ENCODE data around the gene KCNJ6.

KCNJ6 gene

DNA sequence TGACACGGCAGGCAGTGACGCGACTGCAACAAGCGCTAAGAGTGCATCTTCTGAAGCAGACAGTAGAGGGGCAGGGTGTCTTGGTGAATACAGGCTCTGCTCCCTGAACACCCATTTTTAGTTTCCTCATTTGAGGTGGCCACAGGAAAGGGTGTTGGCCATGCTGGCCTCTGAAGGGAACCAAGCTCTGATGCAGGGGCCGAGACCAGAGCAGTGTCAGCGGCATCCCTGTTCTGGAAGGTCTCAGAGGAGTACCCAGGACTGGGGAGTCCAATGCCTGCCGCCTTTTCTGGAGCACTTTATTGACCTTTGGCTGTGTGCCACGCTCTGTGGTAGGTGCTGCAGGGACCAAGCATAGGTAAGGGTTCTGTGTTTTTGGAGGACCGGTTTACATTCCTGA, 100.4 kb downstream of the KCNJ6 start:
- DNase-seq: no peak

DNA sequence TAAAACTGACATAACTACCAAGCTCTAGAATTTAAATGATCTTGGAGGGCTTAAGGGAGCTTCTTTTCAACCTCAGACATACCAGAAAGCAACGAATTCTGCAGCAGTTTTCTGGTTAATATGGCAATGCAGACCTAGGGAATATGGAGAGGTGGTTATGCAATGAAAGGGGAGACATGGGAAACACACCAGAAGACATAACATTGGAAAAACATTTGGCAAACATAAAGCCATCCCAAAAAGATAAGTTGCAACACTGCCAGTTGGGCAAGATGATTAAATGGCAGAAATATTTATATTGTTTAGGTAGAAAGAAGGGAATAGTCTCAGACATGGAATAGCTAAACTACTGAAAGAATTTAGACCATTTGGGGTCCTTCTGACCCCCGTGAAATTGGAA, 104.5 kb downstream of the KCNJ6 start:
- no peak for DNase-seq

DNA sequence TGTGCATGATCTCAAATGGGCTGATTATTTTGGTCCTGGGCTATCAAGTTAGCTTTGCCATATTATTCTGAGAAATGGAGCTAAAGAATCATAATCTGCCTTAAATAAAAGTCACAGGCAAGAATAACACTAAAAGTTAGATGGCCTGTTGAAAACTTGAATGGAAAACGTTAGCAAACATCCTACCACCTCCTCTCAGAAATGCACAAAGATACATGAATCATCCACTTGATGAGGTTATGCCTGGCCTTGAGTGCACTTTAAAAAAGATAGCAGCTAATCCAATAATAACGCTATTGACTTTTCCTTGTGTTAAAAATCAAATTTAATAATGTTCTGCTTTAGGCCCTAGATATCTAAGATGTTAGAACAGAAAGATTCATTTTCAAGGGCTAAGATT, 108.0 kb downstream of the KCNJ6 start:
- no peak for DNase-seq

DNA sequence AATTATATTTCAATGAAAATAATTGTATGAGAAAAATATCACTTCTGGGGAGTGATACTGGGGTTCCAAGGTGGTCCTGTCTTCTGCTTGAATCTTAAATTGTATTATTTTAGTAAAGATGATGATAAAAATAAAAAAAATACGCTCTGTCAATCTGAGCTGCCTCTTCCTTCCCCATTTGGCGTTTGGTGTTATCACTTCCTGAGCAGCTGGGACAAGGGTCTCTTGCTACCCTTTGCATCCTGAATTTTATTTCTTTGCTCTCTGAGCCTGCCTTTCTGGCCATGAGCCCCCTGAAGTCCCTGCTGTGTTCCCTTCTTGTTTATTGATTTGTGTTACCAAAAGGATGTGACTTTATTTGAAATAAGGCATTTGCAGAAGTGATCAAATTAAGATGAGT, 111.0 kb downstream of the KCNJ6 start:
- no peak for DNase-seq

DNA sequence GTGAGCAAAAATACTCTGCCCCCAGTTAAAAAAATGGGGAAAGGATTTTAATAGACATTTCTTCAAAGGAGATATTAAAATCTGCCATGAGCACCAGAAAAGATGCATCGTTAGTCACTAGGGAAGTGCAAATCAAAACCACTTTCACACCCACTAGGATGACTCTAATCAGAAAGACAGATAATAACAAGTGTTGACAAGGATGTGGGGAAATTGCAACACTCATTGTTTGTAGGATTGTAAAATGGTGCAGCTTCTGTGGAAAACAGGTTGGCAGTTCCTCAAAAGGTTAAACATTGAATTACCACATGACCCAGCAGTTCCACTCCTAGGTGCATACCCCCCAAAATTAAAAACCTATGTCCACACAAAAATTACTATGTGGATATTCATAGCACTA, 112.3 kb downstream of the KCNJ6 start:
- no peak for DNase-seq

DNA sequence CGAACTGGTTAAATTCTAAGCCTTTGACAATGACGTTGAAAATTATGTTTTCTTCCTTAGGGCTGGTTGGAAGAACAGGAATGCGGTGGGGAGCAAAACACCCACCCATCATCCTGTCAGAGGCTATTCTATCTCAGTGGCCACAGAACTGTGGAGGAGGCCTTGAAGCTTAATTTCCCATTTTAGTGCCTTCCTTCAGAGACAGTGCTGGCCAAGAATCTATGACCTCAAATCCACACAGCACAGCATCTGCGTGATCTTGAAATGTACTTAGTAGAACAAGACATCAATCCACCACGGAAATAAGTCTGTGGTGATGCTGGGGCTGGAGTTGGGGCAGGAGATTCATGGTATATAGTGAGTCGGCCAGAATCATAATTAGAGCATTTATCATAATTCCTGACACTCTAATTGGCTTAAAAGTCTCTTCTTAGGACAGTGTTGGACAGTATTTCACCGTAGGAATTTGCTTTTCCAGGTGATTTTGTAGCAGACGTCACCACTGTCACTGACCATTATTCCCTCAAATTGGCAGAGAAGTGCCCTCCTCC, 113.1 kb downstream of the KCNJ6 start:
- DNase-seq: no peak

DNA sequence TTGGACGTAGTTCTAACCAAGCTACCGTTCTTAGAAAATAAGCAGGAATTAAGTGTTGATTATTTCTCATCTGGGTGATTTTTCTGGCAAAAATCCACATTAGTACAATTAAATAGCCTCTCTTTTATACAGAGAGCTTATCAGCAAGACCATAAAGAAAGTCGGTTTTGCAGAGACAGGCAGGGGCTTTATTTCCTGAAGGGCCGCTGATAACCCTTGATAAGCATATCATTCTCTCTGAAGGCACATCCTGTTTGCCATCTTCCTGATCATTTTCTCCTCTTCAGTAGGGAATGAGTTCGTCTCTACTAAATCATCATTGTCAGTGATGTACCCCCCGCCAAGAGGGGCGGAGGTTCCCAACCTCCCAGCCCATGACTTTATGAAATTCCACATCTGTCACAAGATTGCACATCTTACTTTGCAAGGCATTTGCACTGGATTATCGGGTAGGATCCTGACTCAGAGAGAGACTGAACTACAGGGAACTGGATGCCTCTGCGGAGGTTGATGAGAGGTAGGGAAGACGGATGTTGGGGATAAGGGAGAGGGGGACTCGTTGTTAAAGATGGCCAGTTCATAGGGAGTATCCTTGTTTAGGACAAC, 115.7 kb downstream of the KCNJ6 start:
- DNase-seq: peak; percentile 86

DNA sequence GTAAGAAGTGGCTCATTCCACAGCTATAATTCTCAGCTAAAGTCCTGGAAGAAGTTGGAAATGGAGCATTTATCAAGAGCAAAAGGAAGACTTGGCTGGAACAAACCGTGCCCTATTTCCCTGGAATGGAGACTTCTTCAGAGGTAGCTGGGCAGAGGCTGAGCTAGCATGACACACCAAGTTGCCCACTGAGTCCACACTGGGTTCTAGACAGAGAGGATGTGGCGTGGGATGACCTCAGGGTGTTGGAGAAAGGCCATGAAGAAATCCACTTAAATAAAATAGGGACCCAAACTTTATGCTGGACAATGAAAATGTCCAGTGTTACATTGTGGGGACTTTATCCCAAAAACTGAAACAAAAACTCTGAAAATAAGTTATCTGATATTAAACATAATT, 116.2 kb downstream of the KCNJ6 start:
- no peak for DNase-seq

DNA sequence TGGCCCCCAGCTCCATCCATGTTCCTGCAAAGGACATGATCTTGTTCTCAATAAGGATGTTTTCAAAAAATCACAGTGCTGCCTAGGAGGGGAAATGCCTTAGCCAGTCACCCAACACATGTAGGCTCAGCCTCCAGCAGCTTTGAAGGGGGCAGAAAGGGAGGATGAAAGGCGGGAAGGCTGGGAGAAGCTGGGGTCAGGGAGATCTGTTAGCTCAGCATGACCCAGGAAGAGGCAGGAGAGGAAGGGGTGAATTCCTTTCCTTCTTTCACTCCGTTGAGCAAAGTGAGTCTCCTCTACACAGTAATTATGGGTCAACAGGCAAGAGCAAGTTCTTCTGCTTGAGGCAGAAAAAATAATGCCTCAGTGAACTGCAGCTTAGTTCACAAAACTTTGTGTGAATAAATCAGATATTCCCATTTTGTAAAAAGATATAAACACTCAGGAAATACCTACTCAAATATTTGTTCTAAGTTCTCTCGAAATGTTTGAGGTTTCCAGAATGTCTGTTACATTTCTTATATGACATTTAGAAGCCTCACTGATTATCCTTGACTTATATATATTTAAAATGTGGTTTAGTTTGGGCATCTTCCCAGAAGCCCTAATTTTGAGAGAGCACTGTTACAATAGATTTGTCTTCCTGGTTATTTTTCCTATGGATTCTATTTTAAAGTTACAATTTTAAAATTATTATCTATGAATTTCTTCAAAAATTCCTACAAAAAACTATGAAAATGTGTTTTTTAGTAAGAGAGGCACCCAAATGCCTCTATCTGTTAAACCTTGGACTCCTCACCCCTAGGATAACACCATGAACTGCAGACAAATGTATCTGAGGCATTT, 116.8 kb downstream of the KCNJ6 start:
- peak; percentile 65 for DNase-seq

DNA sequence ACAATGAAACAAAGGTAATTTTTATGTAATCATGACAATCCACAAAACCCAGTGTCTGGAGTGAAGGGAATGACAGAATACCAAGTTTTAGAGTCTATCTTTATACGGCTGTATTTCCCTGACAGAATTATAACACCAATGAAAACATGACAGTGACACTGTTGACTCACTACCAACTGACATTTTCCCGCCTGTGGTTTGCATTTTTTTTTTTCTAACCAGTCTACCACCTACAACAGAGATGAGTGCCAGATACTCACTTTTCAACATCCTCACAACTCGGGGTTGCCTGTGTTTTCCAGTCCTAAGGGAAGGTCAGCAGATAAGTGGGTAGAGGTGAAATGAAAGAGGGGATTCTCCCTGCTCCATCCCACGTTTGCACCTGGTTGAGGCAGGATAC, 118.9 kb downstream of the KCNJ6 start:
- no peak for DNase-seq

DNA sequence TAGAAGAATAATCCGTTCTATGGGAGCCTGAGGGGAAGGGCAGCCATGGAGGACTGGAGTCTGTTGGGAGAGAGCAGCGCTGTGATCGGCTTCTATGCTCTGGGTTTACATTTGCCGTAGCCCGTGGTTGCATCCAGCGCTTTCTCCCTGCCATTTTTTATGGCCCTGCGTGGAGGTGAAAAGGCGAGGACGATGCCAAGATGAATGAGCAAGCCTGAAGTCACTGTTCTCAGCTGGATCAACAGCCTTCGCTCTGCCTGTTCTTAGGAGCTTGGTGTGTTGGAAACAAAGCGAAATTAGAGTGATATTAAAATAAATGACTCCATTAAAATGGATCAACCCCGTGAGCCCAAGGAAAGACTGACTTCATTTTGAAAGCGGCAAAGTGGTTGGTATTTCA, 120.2 kb downstream of the KCNJ6 start:
- DNase-seq: no peak

DNA sequence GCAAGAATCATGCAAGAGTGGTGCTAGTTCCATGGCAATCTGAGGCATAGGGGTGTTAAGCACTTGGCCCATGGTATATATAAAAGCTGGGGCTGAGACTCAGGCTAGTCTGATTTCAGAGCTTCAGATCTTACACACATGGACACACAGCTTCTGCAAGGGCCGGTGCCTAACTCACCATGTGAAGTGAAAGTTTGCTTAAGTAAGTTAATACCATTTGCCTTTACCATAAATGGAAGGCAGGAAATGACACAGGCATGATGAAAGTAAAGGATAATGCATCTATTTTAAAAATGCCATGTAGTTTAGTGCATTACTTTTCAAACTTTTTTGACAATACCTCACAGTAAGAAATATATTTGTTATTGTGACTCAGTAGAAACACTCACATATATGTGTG, 122.6 kb downstream of the KCNJ6 start:
- DNase-seq: peak; percentile 70

DNA sequence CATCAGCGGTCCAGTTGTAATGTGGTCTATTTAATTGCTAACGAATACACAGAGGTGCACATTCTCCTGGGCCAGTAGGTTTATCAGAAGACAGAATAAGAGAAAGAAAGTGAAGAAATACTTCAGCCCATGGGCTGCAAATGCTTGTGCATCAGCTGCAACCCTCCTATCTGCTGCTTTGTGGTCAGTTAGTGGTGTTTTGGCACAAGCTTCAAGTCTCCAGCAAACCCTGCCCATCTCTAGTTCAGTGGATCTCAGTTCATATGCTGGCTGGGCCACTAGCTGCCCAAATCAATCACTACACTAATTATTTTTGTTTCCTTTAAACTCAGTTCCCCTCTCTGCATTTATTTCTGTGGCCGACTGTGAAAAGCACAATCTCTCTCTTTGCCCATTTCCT, 124.2 kb downstream of the KCNJ6 start:
- peak; percentile 16 for DNase-seq

DNA sequence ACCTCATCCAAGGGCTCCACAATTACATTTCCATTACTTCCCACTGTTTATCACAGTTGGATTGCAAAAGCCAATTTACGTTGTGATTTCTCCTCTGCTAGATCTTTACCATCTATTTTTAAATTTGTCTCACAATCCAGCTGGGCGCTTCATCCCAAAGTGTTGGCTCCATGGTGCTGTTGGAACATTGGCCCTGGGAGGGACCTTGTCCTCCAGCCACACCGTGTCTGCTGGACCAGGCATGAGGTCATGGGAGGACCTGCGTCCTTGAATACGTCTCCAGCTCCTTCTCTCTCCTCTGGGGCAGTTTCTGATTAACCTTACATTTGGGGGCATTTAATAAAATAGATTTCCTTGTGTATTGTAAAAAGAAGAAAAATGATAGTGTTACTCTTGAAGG, 125.4 kb downstream of the KCNJ6 start:
- DNase-seq: no peak

DNA sequence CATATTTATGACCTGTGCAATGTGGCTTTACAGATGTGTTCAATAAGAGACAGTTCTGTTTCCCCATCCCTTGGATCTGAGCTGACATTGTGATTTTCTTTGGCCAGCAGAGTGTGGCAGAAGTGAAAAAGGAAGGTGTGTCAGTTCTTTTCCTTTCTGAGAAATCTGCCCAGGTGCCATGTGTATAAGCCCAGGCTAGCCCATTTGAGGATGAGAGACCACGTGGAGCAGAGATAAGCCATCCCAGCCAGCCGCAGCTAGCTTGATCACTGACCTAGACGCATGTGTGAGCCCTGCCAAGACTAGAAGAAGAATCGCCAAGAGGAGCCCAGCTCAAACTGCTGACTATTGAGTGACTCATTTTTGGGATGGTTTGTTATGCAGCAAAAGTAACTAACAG, 127.8 kb downstream of the KCNJ6 start:
- no peak for DNase-seq

DNA sequence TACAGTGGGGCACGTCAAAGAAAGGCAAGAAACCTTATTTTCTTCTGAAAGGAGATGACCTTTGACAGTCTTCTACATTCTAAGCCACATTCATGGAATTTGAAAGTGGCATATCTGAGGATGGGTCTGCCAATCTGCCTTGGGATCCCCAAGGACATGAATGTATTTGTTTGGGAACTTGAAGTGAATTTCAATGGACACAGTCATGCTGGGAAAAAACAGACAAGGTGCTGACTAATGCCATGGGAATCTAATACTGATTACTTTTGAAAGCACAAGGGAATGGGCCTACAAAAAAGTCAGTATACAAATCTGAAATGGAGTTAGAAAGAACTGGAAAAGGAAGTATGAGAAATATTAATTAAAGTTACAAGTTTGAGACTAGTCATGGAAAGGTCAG, 128.8 kb downstream of the KCNJ6 start:
- peak; percentile 96 for DNase-seq

DNA sequence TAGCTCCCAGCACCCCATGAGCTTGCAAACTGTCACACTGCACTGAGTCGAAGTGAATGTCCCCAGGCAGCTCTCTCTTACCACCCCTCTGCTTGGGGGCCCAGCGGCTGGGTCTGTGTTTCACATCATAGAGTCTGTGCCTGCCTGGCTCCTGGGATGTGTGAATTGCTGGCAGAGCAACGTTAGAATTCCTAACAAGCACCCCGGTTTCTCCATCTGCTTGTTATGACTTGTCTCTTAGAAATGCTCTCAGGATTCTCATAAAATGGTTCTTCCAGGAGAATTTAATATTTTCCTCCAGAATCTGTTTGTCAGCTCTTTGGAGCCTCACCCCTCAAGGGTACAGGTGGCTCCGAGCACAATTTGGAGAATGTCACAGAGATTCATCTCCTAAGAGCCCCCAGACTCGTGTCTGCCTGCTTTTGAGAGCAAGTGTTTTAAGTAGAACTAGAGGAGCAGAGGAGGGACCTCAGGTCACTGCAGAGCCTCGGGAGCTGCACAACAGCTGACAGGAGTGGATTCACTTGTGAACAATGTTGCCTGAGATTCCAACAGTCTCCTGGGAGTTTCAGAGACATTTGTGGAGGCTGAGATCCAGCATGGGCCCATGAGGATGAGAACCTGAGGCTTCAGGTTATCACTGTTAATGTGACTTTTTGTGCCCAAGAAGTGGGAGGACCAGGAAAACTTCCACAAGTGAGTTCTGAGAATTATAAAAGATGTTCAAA, 131.5 kb downstream of the KCNJ6 start:
- DNase-seq: peak; percentile 63

DNA sequence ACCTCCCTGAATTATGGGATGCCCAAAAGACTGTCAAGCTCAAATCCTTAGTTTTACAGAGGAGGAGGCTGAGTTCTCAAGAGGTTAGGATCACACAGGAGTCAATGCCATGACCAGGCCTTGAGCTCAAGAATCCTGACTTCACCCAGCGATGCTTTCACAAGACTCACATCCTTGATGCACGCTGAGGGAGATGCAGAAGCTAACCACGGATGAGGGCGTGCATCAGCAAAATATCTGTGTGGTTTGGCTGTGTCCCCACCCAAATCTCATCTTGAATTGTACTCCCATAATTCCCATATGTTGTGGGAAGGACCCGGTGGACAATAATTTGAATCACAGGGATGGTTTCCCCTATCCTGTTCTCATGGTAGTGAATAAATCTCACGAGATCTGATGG, 133.2 kb downstream of the KCNJ6 start:
- DNase-seq: peak; percentile 77

DNA sequence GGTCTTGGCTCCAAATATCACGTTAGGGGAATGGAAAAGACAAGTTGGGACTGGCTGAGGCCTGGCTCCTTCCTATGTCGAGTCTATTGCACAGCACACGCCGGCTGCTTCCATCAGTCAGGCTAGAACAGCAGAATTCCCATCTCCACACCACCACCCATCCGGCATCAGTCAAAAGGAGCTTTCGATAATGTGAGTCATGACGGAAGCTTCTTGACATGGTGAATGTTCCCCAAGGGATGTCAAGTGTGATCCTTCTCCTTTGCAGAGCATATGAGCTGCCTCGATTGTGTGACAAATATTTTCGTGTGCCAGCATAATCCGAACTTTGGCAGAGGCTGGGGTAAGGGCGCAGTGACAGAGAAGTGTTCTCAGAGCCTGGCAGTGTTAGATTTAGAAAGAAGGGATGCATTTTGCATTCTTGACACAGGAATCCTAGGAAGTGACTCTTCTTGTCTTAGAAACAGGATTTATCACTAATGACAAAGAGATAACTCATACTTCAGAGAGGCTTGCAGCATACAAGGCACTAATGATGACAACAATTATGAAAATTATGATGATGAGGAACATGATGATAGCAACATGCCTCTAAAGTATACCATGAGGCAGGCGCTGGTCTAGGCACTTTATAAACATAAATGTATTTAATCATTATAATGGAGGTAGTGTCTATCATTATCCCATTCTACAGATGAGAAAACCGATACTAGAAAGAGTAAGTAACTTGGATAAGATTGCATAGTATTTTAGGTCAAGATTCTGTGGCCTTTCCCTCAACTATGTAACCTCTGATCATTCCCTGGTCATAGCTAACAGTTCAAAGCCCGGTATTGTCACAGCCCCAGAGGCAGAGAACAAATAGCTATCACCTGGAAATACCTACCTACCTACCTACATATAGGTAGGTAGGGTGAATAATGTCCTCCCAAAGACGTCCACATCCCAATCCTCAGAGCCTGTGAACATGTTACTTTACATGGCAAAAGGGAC, 135.0 kb downstream of the KCNJ6 start:
- DNase-seq: no peak

DNA sequence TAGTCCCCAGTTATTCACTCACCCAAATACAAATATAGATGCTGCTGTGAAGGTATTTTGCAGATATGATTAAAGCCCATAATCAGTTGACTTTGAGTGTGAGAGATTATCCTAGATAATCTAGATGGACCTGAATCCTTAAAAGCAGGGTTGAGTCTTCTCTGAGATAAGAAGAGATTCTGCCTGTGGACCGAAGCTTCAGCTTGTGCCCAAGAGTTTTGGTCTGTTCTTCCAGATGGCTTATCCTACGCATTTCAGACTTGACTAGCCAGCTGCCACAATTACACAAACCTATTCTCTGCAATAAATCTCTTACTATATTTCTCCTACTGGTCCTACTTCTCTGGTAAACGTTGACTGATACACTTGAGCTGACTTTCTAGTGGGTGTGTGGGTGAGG, 145.1 kb downstream of the KCNJ6 start:
- no peak for DNase-seq

DNA sequence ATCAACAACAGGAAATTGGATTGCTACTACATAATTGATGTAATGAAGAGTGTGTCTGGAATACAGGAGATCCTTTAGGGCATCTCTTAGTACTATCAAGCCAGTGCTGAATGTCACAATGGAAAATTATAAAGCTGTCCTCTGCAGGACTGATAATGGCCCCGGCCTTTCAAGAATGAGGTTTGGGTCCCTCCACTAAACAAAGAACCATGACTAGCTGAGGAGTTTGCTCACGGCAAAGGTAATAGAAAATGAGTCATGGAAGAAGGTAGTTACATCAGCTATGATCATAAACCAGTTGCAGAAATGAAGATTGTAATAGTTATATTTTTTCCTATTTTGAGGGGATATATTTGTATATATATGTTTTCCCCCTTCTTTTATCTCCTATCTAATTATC, 145.8 kb downstream of the KCNJ6 start:
- DNase-seq: no peak

DNA sequence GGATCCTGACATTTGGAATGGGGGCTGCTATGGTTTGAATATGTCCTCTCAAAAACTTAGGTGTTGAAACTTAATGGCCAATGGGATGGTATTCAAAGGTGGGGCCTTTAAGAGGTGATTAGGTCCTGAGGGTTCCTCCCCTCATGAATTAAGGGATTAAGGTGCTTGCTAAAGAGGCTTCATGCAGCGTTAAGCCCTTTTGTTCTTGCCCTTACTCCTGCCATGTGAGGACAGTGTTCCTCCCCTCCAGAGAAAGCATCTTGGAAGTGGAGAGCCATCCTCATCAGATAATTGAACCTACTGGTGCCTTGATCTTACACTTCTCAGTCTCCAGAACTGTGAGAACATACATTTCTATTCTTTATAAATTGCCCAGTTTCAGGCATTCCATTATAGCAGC, 146.6 kb downstream of the KCNJ6 start:
- DNase-seq: no peak
